GM12801 (cell line): ENCODE data around the gene MRPL45.
"Not testable (repeated sequence)": the region's sequence is repeated elsewhere in the genome, so short reads cannot be mapped to it uniquely, and the experiment has no call there.

Experiments used
- CTCF ChIP-seq: IDR thresholded peaks from one replicate; pipeline ENCODE4 v1.5.1; 2011; ENCODE audit warnings: control low read depth; ENCODE audit not compliant: insufficient read length; ENCODE audit errors: extremely low read depth

The MRPL45 gene

GRCh38 chr17:38296834-38297517, at the start of gene MRPL45:
Gene MRPL45 (plus strand): TSS chr17:38297168. CDS start chr17:38297184, 16 bp downstream.
- not testable (repeated sequence) for TF ChIP-seq CTCF

GRCh38 chr17:38315497-38315896, 18.5 kb downstream of the MRPL45 start:
- TF ChIP-seq CTCF: no peak

- TF ChIP-seq CTCF: no peak
Measured at GRCh38 chr17:38317081-38317480, 20.1 kb downstream of the MRPL45 start.

- TF ChIP-seq CTCF: no peak
Measured at GRCh38 chr17:38320482-38320881, 23.5 kb downstream of the MRPL45 start.

- TF ChIP-seq CTCF: no peak
Measured at GRCh38 chr17:38322156-38322779, 25.3 kb downstream of the MRPL45 start.

GRCh38 chr17:38322897-38323296, 25.9 kb downstream of the MRPL45 start:
- no peak for TF ChIP-seq CTCF

- no peak for TF ChIP-seq CTCF
Measured at GRCh38 chr17:38324141-38324697, 27.3 kb downstream of the MRPL45 start.
